Liver (tissue), 9 donors: ENCODE measurements around the gene TSHZ3. TPM values are rescaled to one million over a fixed set of nuclear protein-coding genes. Genes with fewer than 3 reads are reported as not detected.

Source experiments
- DNase-seq: peaks from one replicate; pipeline ENCODE4 v3.0.0-alpha.2; 2017; ENCODE audit warnings: low spot score
- H3K27ac ChIP-seq, 2 donors: one replicate each; pipeline ENCODE4 v1.7.0; 2013; ENCODE audit warnings: inconsistent platforms in 2 of 2, low read length in 2 of 2, control low read depth in 1 of 2, low read depth in 1 of 2, mild to moderate bottlenecking in 1 of 2
- H3K27me3 ChIP-seq, 4 donors: one replicate each; pipeline versions ENCODE4 v1.6.1 to v1.7.0; 2013; ENCODE audit warnings: low read length in 3 of 4, inconsistent platforms in 1 of 4, mild to moderate bottlenecking in 1 of 4, moderate library complexity in 1 of 4; ENCODE audit not compliant: control insufficient read depth in 4 of 4, insufficient read depth in 4 of 4
- H3K36me3 ChIP-seq, 4 donors: one replicate each; pipeline versions ENCODE4 v1.6.1 to v1.7.0; 2013; ENCODE audit warnings: low read length in 3 of 4, mild to moderate bottlenecking in 3 of 4, low read depth in 1 of 4, moderate library complexity in 1 of 4; ENCODE audit not compliant: control insufficient read depth in 4 of 4, insufficient read depth in 3 of 4
- H3K4me1 ChIP-seq, 4 donors: one replicate each; pipeline versions ENCODE4 v1.6.1 to v1.7.0; 2013; ENCODE audit warnings: low read length in 3 of 4, mild to moderate bottlenecking in 3 of 4, moderate library complexity in 1 of 4; ENCODE audit not compliant: control insufficient read depth in 4 of 4, insufficient read depth in 4 of 4
- H3K4me3 ChIP-seq, 3 donors: one replicate each; pipeline versions ENCODE4 v1.6.1 to v1.7.0; 2013; ENCODE audit warnings: low read length in 3 of 3, control low read depth in 1 of 3, low read depth in 1 of 3, mild to moderate bottlenecking in 1 of 3
- H3K9ac ChIP-seq, 2 donors: one replicate each; pipeline ENCODE4 v1.7.0; 2013; ENCODE audit warnings: low read length in 2 of 2, mild to moderate bottlenecking in 2 of 2, moderate library complexity in 2 of 2, control low read depth in 1 of 2, low read depth in 1 of 2
- H3K9me3 ChIP-seq, 4 donors: one replicate each; pipeline versions ENCODE4 v1.6.1 to v1.7.0; 2013; ENCODE audit warnings: low read length in 3 of 4; ENCODE audit not compliant: control insufficient read depth in 4 of 4
- EGR1 ChIP-seq, 2 donors: IDR thresholded peaks; 2 replicates each; pipeline ENCODE4 v1.6.1; 2016 to 2018; ENCODE audit warnings: antibody characterized with exemption in 2 of 2, low read depth in 2 of 2
- FOXA1 ChIP-seq: IDR thresholded peaks from 2 replicates; pipeline ENCODE4 v1.6.1; 2016; ENCODE audit warnings: antibody characterized with exemption
- GABPA ChIP-seq, 2 donors: IDR thresholded peaks in 1 of 2; conservative IDR thresholded peaks in 1 of 2; 2 replicates each; pipeline ENCODE4 v1.6.1; 2016; ENCODE audit warnings: antibody characterized with exemption in 2 of 2, mild to moderate bottlenecking in 1 of 2, moderate library complexity in 1 of 2
- JUND ChIP-seq, 2 donors: IDR thresholded peaks; 2 replicates each; pipeline ENCODE4 v1.6.1; 2016; ENCODE audit warnings: antibody characterized with exemption in 2 of 2
- NR2F2 ChIP-seq: IDR thresholded peaks from 2 replicates; pipeline ENCODE4 v1.6.1; 2016; ENCODE audit warnings: antibody characterized with exemption
- RAD21 ChIP-seq, 2 donors: IDR thresholded peaks; 2 replicates each; pipeline ENCODE4 v1.6.1; 2016; ENCODE audit warnings: antibody characterized with exemption in 2 of 2, mild to moderate bottlenecking in 2 of 2
- RXRA ChIP-seq, 2 donors: IDR thresholded peaks; 2 replicates each; pipeline ENCODE4 v1.6.1; 2017 to 2018; ENCODE audit warnings: antibody characterized with exemption in 2 of 2, mild to moderate bottlenecking in 1 of 2
- SP1 ChIP-seq: IDR thresholded peaks from 2 replicates; pipeline ENCODE4 v1.6.1; 2018; ENCODE audit warnings: antibody characterized with exemption, mild to moderate bottlenecking
- YY1 ChIP-seq: IDR thresholded peaks from 2 replicates; pipeline ENCODE4 v1.6.1; 2016; ENCODE audit warnings: antibody characterized with exemption, mild to moderate bottlenecking
- WGBS: extraction: QIAGEN DNeasy Blood & Tissue Kit; methylation state at CpG from one replicate; pipeline ENCODE4 v1.1.7; 2013; 5-methylcytosine and 5-hydroxymethylcytosine counted together
- polyA plus RNA-seq, 2 donors: library from polyadenylated mRNA; stranded (reverse) in 1 of 2; unstranded in 1 of 2; fragments of 200-250 nt in 1 of 2; fragments of >200 nt in 1 of 2; fragmentation: Nextera tagmentation in 1 of 2; extraction: Ambion mirVana in 1 of 2; gene quantifications; one replicate each; pipeline versions ENCODE4 v1.2.1 to v1.2.3, GENCODE V29; 2013 to 2015
- total RNA-seq, 2 donors: library from RNA; depleted of rRNA; stranded (reverse); fragments of >200 nt; gene quantifications; one replicate each; pipeline ENCODE4 v1.2.3, GENCODE V29; 2014
- TF ChIP-seq, protein P1 (sequence below): IDR thresholded peaks from 2 replicates; pipeline ENCODE4 v1.6.1; 2016; ENCODE audit warnings: antibody characterized with exemption
- TF ChIP-seq, protein P2 (sequence below): IDR thresholded peaks from 2 replicates; pipeline ENCODE4 v1.6.1; 2016; ENCODE audit warnings: antibody characterized with exemption
- TF ChIP-seq, protein P3 (sequence below): fragments of 150-350 bp; IDR thresholded peaks from 2 replicates; pipeline ENCODE4 v1.5.1; 2017; ENCODE audit warnings: improper control_type of control experiment, low read depth, low read length; ENCODE audit not compliant: missing input control
- TF ChIP-seq, protein P4 (sequence below): IDR thresholded peaks from 2 replicates; pipeline ENCODE4 v1.6.1; 2016; ENCODE audit warnings: antibody characterized with exemption, mild to moderate bottlenecking
- donor health status: healthy.
- donor health status: healthy.
- donor health status: healthy.
- donor health status: healthy.
- donor health status: healthy.

Gene TSHZ3
- total and polyA plus RNA-seq, 4 donors = 0.42 to 3.3 (median 0.68) TPM

DNA sequence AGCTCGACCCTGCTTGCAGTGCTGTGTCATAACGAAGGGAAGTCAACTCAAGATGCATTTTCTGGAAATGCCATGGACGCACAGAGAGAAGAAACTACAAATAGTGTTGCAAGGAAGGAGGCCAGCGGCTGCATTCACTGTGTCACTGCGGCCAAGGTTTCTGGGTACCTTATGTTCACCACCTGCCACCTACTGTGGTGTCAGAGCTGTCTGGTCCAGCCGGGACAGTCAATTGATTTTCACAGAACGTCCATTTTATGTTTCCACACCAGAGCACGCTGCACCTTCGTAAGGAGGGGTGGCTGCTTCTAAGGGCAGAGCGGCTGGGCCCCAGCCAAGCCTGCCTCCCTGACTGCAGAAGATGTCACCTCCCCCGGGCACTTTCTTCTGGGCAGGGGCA lies 17.7 kb downstream of the TSHZ3 start:
- Histone ChIP-seq H3K9me3 (no peaks in the 10 kb centered on the region), H3K9ac (no peak overlapping the region), H3K36me3 (no peaks in the 10 kb centered on the region), H3K4me1 (no peaks in the 10 kb centered on the region), H3K4me3 (no peak overlapping the region), H3K27me3 (peaks cover 0 to 3% (median 0%) of the 10 kb centered on the region in 4 donors), H3K27ac (no peak overlapping the region)
- no peak for TF ChIP-seq JUND (IDR thresholded peaks at IDR 0.05)
- no peak for TF ChIP-seq GABPA (IDR thresholded peaks at IDR 0.05 in 1 of 2, conservative IDR thresholded peaks at IDR 0.05 in 1 of 2)
- TF ChIP-seq, protein P1, sequence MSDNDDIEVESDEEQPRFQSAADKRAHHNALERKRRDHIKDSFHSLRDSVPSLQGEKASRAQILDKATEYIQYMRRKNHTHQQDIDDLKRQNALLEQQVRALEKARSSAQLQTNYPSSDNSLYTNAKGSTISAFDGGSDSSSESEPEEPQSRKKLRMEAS = no peak
- no peak for TF ChIP-seq RAD21 (IDR thresholded peaks at IDR 0.05)
- TF ChIP-seq SP1 = no peak
- TF ChIP-seq FOXA1 = no peak
- TF ChIP-seq, protein P2, sequence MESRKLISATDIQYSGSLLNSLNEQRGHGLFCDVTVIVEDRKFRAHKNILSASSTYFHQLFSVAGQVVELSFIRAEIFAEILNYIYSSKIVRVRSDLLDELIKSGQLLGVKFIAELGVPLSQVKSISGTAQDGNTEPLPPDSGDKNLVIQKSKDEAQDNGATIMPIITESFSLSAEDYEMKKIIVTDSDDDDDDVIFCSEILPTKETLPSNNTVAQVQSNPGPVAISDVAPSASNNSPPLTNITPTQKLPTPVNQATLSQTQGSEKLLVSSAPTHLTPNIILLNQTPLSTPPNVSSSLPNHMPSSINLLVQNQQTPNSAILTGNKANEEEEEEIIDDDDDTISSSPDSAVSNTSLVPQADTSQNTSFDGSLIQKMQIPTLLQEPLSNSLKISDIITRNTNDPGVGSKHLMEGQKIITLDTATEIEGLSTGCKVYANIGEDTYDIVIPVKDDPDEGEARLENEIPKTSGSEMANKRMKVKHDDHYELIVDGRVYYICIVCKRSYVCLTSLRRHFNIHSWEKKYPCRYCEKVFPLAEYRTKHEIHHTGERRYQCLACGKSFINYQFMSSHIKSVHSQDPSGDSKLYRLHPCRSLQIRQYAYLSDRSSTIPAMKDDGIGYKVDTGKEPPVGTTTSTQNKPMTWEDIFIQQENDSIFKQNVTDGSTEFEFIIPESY = no peak
- 72% methylated on average over 11 of the region's 11 CpGs for WGBS
- no peak for DNase-seq

DNA sequence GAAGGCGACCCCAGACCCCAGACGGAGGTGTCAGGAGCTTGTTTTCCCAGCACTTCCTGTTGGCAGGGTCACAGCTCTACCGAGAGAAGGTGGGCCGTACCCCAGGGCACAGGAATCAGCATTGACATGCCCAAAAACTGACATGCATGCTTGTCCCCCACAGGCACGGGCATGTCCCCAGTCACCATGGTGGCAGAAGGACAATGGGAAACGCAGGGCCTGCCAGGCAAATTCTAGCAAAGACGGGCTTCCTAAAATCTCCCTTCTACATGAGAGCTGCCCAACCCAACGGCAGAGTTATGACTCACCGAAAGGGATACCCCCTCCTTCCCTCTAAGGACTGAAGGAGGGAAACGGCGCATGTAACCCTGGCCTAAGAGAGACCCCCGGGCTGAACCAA lies 18.5 kb downstream of the TSHZ3 start:
- no peak for DNase-seq
- no peaks in the 10 kb centered on the region for H3K36me3 ChIP-seq
- no peak for TF ChIP-seq YY1
- TF ChIP-seq RXRA (IDR thresholded peaks at IDR 0.05) = no peak
- no peak for TF ChIP-seq NR2F2
- TF ChIP-seq, protein P3, sequence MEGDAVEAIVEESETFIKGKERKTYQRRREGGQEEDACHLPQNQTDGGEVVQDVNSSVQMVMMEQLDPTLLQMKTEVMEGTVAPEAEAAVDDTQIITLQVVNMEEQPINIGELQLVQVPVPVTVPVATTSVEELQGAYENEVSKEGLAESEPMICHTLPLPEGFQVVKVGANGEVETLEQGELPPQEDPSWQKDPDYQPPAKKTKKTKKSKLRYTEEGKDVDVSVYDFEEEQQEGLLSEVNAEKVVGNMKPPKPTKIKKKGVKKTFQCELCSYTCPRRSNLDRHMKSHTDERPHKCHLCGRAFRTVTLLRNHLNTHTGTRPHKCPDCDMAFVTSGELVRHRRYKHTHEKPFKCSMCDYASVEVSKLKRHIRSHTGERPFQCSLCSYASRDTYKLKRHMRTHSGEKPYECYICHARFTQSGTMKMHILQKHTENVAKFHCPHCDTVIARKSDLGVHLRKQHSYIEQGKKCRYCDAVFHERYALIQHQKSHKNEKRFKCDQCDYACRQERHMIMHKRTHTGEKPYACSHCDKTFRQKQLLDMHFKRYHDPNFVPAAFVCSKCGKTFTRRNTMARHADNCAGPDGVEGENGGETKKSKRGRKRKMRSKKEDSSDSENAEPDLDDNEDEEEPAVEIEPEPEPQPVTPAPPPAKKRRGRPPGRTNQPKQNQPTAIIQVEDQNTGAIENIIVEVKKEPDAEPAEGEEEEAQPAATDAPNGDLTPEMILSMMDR = no peak
- TF ChIP-seq, protein P4, sequence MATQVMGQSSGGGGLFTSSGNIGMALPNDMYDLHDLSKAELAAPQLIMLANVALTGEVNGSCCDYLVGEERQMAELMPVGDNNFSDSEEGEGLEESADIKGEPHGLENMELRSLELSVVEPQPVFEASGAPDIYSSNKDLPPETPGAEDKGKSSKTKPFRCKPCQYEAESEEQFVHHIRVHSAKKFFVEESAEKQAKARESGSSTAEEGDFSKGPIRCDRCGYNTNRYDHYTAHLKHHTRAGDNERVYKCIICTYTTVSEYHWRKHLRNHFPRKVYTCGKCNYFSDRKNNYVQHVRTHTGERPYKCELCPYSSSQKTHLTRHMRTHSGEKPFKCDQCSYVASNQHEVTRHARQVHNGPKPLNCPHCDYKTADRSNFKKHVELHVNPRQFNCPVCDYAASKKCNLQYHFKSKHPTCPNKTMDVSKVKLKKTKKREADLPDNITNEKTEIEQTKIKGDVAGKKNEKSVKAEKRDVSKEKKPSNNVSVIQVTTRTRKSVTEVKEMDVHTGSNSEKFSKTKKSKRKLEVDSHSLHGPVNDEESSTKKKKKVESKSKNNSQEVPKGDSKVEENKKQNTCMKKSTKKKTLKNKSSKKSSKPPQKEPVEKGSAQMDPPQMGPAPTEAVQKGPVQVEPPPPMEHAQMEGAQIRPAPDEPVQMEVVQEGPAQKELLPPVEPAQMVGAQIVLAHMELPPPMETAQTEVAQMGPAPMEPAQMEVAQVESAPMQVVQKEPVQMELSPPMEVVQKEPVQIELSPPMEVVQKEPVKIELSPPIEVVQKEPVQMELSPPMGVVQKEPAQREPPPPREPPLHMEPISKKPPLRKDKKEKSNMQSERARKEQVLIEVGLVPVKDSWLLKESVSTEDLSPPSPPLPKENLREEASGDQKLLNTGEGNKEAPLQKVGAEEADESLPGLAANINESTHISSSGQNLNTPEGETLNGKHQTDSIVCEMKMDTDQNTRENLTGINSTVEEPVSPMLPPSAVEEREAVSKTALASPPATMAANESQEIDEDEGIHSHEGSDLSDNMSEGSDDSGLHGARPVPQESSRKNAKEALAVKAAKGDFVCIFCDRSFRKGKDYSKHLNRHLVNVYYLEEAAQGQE = no peak
- no peak for TF ChIP-seq EGR1 (IDR thresholded peaks at IDR 0.05; ENCODE audit: low read depth in 2 of 2)
- no peak for TF ChIP-seq GABPA (IDR thresholded peaks at IDR 0.05 in 1 of 2, conservative IDR thresholded peaks at IDR 0.05 in 1 of 2)
- WGBS = 74% methylated on average over 12 of the region's 12 CpGs
- no peak overlapping the region for H3K27ac ChIP-seq
- H3K9ac ChIP-seq = no peak overlapping the region
- H3K9me3 ChIP-seq = no peaks in the 10 kb centered on the region
- no peaks in the 10 kb centered on the region for H3K4me1 ChIP-seq
- no peak overlapping the region for H3K4me3 ChIP-seq
- peaks cover 0 to 3% (median 0%) of the 10 kb centered on the region in 4 donors for H3K27me3 ChIP-seq
